Lower leg skin (tissue), 3 donors: Measurements from ENCODE around the gene SMARCE1.

ENCODE experiments used
- POLR2A ChIP-seq, 2 donors: fragments of 450-650 bp; IDR thresholded peaks; one replicate each; pipeline ENCODE4 v1.6.1; 2016 to 2017; ENCODE audit warnings: antibody characterized with exemption in 2 of 2, mild to moderate bottlenecking in 1 of 2, moderate library complexity in 1 of 2
- TF ChIP-seq, protein P1 (sequence below), 3 donors: fragments of 450-650 bp; IDR thresholded peaks; one replicate each; pipeline ENCODE4 v1.5.1; 2016; ENCODE audit warnings: antibody characterized with exemption in 3 of 3, mild to moderate bottlenecking in 3 of 3, moderate library complexity in 2 of 3

DNA sequence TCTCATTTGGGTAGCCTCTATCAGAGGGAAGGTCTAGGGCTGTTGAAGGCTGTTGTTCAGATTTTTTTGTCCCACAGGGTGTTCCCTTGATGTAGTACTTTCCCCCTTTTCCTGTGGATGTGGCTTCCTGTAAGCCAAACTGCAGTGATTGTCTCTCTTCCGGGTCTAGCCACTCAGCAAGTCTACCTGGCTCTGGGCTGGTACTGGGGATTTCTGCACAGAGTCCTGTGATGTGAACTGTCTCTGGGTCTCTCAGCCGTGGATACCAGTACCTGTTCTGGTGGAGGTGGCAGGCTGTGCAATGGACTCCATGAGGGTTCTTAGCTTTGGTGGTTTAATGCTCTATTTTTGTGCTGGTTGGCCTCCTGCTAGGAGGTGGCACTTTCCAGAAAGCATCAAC is 59.1 kb downstream of the SMARCE1 start:
- no peak for TF ChIP-seq POLR2A (IDR thresholded peaks at IDR 0.05)
- TF ChIP-seq, protein P1, sequence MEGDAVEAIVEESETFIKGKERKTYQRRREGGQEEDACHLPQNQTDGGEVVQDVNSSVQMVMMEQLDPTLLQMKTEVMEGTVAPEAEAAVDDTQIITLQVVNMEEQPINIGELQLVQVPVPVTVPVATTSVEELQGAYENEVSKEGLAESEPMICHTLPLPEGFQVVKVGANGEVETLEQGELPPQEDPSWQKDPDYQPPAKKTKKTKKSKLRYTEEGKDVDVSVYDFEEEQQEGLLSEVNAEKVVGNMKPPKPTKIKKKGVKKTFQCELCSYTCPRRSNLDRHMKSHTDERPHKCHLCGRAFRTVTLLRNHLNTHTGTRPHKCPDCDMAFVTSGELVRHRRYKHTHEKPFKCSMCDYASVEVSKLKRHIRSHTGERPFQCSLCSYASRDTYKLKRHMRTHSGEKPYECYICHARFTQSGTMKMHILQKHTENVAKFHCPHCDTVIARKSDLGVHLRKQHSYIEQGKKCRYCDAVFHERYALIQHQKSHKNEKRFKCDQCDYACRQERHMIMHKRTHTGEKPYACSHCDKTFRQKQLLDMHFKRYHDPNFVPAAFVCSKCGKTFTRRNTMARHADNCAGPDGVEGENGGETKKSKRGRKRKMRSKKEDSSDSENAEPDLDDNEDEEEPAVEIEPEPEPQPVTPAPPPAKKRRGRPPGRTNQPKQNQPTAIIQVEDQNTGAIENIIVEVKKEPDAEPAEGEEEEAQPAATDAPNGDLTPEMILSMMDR (IDR thresholded peaks at IDR 0.05), result no peak
